ENCODE data around the gene SCN3A. TPM values are rescaled to one million over a fixed set of nuclear protein-coding genes. Genes with fewer than 3 reads are reported as not detected.

SCN3A gene
- total and polyA plus RNA-seq, 2 donors (not counting 3 experiments of a cell fraction or from before 2014, with no cell fraction given): not detected

DNA sequence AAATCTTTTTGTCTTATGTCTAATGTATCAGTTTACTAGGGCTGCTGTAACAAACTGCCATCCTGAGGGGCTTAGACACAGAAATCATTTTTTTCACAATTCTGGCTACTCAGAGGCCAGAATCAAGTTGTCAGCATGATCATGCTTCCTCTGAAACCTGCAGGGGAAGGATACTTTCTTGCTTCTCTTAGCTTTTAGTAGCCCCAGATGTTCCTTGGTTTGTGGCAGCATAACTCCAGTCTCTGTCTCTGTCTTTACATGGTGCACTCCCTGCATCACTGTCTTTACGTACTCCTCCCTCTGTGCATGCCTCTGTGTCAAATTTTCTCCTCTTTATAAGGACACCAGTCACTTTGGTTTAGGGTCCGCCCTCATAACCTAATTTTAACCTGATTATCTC, 2.0 kb upstream of the SCN3A start:
- ChIA-PET CTCF (interaction anchor here (3.0 to 7.3 kb wide), 2 partner anchors 15 to 213 kb away, joined by 24 to 186 read pairs; no protein-coding TSS in a partner anchor), POLR2A (no interaction called here)
- dilution Hi-C loops (cut with MboI; ENCODE audit: extremely low pct_ligation_motif_present, low sequenced_read_pairs) (no loop called here), intact Hi-C loops (cut with micrococcal nuclease) (no loop called here)
- Histone ChIP-seq H3K27ac (ENCODE audit: insufficient read depth, low read depth, low read length) (no peak overlapping the region), H4K20me1 (replicated peaks; ENCODE audit: control insufficient read depth, extremely low read depth, insufficient read depth, low read length) (no peaks in the 10 kb centered on the region), H3K9me3 (replicated peaks; ENCODE audit: control insufficient read depth, insufficient read depth, low read length) (no peaks in the 10 kb centered on the region), H3K4me2 (ENCODE audit: insufficient read depth, low read length) (no peak overlapping the region), H2AFZ (ENCODE audit: low read depth, low read length) (no peak overlapping the region), H3K9ac (replicated peaks; ENCODE audit: extremely low read depth, insufficient read depth, low read length) (no peak overlapping the region), H3K27me3 (ENCODE audit: control insufficient read depth in 2 of 2, insufficient read depth in 2 of 2, low read length in 2 of 2) (peaks cover 0 to 1% of the 10 kb centered on the region in 2 experiments), H3K36me3 (ENCODE audit: control insufficient read depth in 2 of 2, extremely low read depth in 1 of 2, insufficient read depth in 2 of 2, low read length in 2 of 2) (no peaks in the 10 kb centered on the region), H3K4me1 (ENCODE audit: control insufficient read depth, extremely low read depth, insufficient read depth, low read length) (no peaks in the 10 kb centered on the region), H3K9me1 (replicated peaks; ENCODE audit: control insufficient read depth, extremely low read depth, insufficient read depth, low read length) (no peaks in the 10 kb centered on the region), H3K4me3 (replicated peaks in 1 of 3; ENCODE audit: insufficient read depth in 1 of 3, low read depth in 1 of 3, low read length in 3 of 3) (no peak overlapping the region), H3K79me2 (ENCODE audit: control insufficient read depth, insufficient read depth, low read length) (no peaks in the 10 kb centered on the region)
- TF ChIP-seq POLR2A (IDR thresholded peaks at IDR 0.05; ENCODE audit: low read depth, low read length) (no peak), MYC (IDR thresholded peaks at IDR 0.05; ENCODE audit: low read depth, low read length) (no peak), POLR2AphosphoS5 (IDR thresholded peaks at IDR 0.05; ENCODE audit: insufficient read depth, low read depth, low read length) (no peak), GATA2 (IDR thresholded peaks at IDR 0.05; ENCODE audit: insufficient read depth, insufficient read length, low read depth, low read length) (no peak), EZH2 (IDR thresholded peaks at IDR 0.05; ENCODE audit: borderline replicate concordance, low read depth, low read length, severe bottlenecking) (no peak), JUN (IDR thresholded peaks at IDR 0.05; ENCODE audit: borderline replicate concordance, insufficient read depth, insufficient read length, low read depth) (no peak), FOS (IDR thresholded peaks at IDR 0.05; ENCODE audit: borderline replicate concordance, insufficient read depth, low read length) (no peak)
- TF ChIP-seq, protein P1, sequence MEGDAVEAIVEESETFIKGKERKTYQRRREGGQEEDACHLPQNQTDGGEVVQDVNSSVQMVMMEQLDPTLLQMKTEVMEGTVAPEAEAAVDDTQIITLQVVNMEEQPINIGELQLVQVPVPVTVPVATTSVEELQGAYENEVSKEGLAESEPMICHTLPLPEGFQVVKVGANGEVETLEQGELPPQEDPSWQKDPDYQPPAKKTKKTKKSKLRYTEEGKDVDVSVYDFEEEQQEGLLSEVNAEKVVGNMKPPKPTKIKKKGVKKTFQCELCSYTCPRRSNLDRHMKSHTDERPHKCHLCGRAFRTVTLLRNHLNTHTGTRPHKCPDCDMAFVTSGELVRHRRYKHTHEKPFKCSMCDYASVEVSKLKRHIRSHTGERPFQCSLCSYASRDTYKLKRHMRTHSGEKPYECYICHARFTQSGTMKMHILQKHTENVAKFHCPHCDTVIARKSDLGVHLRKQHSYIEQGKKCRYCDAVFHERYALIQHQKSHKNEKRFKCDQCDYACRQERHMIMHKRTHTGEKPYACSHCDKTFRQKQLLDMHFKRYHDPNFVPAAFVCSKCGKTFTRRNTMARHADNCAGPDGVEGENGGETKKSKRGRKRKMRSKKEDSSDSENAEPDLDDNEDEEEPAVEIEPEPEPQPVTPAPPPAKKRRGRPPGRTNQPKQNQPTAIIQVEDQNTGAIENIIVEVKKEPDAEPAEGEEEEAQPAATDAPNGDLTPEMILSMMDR (IDR thresholded peaks at IDR 0.05; ENCODE audit: extremely low read depth in 1 of 2, insufficient read depth in 1 of 2, low read depth in 1 of 2, low read length in 2 of 2): no peak
- TF ChIP-seq, protein P2, sequence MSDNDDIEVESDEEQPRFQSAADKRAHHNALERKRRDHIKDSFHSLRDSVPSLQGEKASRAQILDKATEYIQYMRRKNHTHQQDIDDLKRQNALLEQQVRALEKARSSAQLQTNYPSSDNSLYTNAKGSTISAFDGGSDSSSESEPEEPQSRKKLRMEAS (IDR thresholded peaks at IDR 0.05; ENCODE audit: insufficient read depth, insufficient read length): no peak
- FAIRE-seq: no peak
- no peak for DNase-seq (ENCODE audit: low read depth, low spot score)
- no TSS peak for BruUV-seq (replicated peaks)
